Neural progenitor cell (in vitro differentiated cells): ENCODE measurements around the gene LRRC72.

Experiments used
- EZH2 ChIP-seq: fragments of 200-600 bp; sonication (generic); IDR thresholded peaks from 2 replicates; pipeline ENCODE4 v1.6.1; 2017; ENCODE audit warnings: antibody characterized with exemption, mild to moderate bottlenecking, moderate library complexity
- EZH2phosphoT487 ChIP-seq: fragments of 200-600 bp; sonication (generic); IDR thresholded peaks from 2 replicates; pipeline ENCODE4 v1.6.1; 2017; ENCODE audit warnings: antibody characterized with exemption
- TF ChIP-seq, protein P1 (sequence below): fragments of 200-600 bp; sonication (generic); IDR thresholded peaks from 2 replicates; pipeline ENCODE4 v1.5.1; 2017; ENCODE audit warnings: antibody characterized with exemption, mild to moderate bottlenecking

DNA sequence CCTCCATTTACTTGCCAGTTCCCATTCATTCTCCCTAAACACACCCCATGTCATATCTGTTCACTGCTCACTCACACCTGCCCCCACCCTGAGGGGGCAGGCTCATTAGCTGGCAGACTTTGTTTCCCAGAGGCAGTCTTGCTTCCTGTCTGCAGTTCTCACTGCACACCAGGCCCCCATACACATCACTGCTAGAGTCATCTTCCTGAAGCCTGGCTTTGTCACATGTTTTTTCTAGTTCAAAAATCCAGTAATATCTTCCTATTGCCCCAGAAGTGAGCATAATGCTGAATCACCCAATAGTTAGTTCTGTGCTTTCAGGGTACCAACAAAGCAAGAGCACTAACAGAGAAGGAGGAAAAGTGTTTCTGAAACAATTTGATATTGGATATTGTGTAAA lies 1.9 kb downstream of the LRRC72 start:
- TF ChIP-seq, protein P1, sequence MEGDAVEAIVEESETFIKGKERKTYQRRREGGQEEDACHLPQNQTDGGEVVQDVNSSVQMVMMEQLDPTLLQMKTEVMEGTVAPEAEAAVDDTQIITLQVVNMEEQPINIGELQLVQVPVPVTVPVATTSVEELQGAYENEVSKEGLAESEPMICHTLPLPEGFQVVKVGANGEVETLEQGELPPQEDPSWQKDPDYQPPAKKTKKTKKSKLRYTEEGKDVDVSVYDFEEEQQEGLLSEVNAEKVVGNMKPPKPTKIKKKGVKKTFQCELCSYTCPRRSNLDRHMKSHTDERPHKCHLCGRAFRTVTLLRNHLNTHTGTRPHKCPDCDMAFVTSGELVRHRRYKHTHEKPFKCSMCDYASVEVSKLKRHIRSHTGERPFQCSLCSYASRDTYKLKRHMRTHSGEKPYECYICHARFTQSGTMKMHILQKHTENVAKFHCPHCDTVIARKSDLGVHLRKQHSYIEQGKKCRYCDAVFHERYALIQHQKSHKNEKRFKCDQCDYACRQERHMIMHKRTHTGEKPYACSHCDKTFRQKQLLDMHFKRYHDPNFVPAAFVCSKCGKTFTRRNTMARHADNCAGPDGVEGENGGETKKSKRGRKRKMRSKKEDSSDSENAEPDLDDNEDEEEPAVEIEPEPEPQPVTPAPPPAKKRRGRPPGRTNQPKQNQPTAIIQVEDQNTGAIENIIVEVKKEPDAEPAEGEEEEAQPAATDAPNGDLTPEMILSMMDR: no peak
- TF ChIP-seq EZH2 (no peak), EZH2phosphoT487 (no peak)
